HepG2 (cell line): ENCODE measurements around the gene RMDN2. TPM values are rescaled to one million over a fixed set of nuclear protein-coding genes. Genes with fewer than 3 reads are reported as not detected.

Source experiments
- ATAC-seq: fragments of 200-7000 bp; cut with Tn5 transposase; 3 replicates; pipeline ENCODE4 v1.9.1; 2020; ENCODE audit warnings: mild to moderate bottlenecking, moderate library complexity
- BruUV-seq: library from RNA; stranded (reverse); fragments of 400-500 nt; replicated peaks from 2 replicates; lab custom pipeline; 2021; lab: Mats Ljungman, UMichigan
- CTCF ChIA-PET: fragments of 300-600 bp; formaldehyde crosslinking; extraction: SDS; loops from one replicate; lab custom pipeline; 2021; ENCODE audit warnings: low total read pairs, inconsistent platforms, low intra/inter-chr PET ratio; lab: Yijun Ruan, JAX
- POLR2A ChIA-PET: fragments of 350-600 bp; sonication (Branson Sonifier 250); formaldehyde crosslinking; loops from one replicate; lab custom pipeline; 2020; ENCODE audit warnings: antibody characterized with exemption, inconsistent platforms; lab: Yijun Ruan, JAX
- DNase-seq: peaks from one replicate; pipeline ENCODE4 v3.0.0-alpha.2; 2015; ENCODE audit warnings: low spot score
- FAIRE-seq: peaks from 3 replicates; lab custom pipeline; 2011; peaks lifted over from hg19 to GRCh38; lab: Jason Lieb, UNC
- H2AFZ ChIP-seq: one replicate; pipeline ENCODE4 v1.6.1; 2011; ENCODE audit warnings: low read length, inconsistent platforms
- H3K27ac ChIP-seq: fragments of 300-600 bp; 3 replicates; pipeline ENCODE4 v1.8.0; 2011; ENCODE audit warnings: mixed run types, mild to moderate bottlenecking, mixed read lengths, low read length, inconsistent platforms; ENCODE audit not compliant: insufficient read depth; ENCODE audit errors: extremely low read length
- H3K27me3 ChIP-seq, 2 experiments: fragments of 200-600 bp in 1 of 2; 2 replicates in 1 of 2; 3 replicates in 1 of 2; pipeline versions ENCODE4 v1.6.0 to v1.8.0; 2011; ENCODE audit warnings: low read length in 2 of 2, mild to moderate bottlenecking in 2 of 2, moderate library complexity in 2 of 2, inconsistent platforms in 1 of 2; ENCODE audit not compliant: insufficient read depth in 2 of 2, control insufficient read depth in 1 of 2
- H3K36me3 ChIP-seq, 2 experiments: fragments of 200-600 bp in 1 of 2; replicated peaks in 1 of 2; 2 replicates in 1 of 2; 3 replicates in 1 of 2; pipeline versions ENCODE4 v1.5.1 to v1.8.0; 2011; ENCODE audit warnings: low read length in 2 of 2, inconsistent platforms in 1 of 2; ENCODE audit not compliant: insufficient read depth in 2 of 2, control insufficient read depth in 1 of 2
- H3K4me1 ChIP-seq: 2 replicates; pipeline ENCODE4 v1.5.1; 2012; ENCODE audit warnings: low read length, inconsistent platforms; ENCODE audit not compliant: insufficient read depth
- H3K4me2 ChIP-seq: 2 replicates; pipeline ENCODE4 v1.6.0; 2011; ENCODE audit warnings: low read depth, low read length, inconsistent platforms
- H3K4me3 ChIP-seq, 3 experiments: fragments of 200-600 bp in 1 of 3; sonication (generic), shearing (Covaris generic) in 1 of 3; replicated peaks in 1 of 3; 2 replicates each; pipeline ENCODE4 v1.5.1; 2011 to 2016; ENCODE audit warnings: low read length in 3 of 3, inconsistent platforms in 2 of 3, low read depth in 2 of 3, mild to moderate bottlenecking in 2 of 3, control low read depth in 1 of 3, mixed read lengths in 1 of 3; ENCODE audit not compliant: insufficient read depth in 1 of 3
- H3K79me2 ChIP-seq: one replicate; pipeline ENCODE4 v1.6.1; 2011; ENCODE audit warnings: low read length, inconsistent platforms; ENCODE audit not compliant: insufficient read depth
- H3K9ac ChIP-seq: 2 replicates; pipeline ENCODE4 v1.6.0; 2011; ENCODE audit warnings: mild to moderate bottlenecking, low read depth, low read length, inconsistent platforms; ENCODE audit not compliant: insufficient read depth
- H3K9me3 ChIP-seq: 2 replicates; pipeline ENCODE4 v1.5.1; 2012; ENCODE audit warnings: mild to moderate bottlenecking, low read length
- H4K20me1 ChIP-seq: 2 replicates; pipeline ENCODE4 v1.6.0; 2011; ENCODE audit warnings: inconsistent platforms, mild to moderate bottlenecking, low read length, moderate library complexity; ENCODE audit not compliant: insufficient read depth
- FLYWCH1 ChIP-seq: sonication (generic); formaldehyde crosslinking; IDR thresholded peaks from 2 replicates; pipeline ENCODE4 v1.8.1; 2023; ENCODE audit warnings: mild to moderate bottlenecking, missing genetic modification reagents
- GABPB1 ChIP-seq: IDR thresholded peaks from 2 replicates; pipeline ENCODE4 v1.6.1; 2016; ENCODE audit warnings: mild to moderate bottlenecking, missing genetic modification reagents, moderate library complexity, missing compliant biosample characterization
- GATAD1 ChIP-seq: IDR thresholded peaks from 2 replicates; pipeline ENCODE4 v1.6.1; 2016; ENCODE audit warnings: missing genetic modification reagents, missing compliant biosample characterization
- GZF1 ChIP-seq: sonication (generic); formaldehyde crosslinking; IDR thresholded peaks from 2 replicates; pipeline ENCODE4 v1.5.1; 2020; ENCODE audit warnings: mild to moderate bottlenecking, missing genetic modification reagents
- IRF9 ChIP-seq: sonication (generic); formaldehyde crosslinking; IDR thresholded peaks from 2 replicates; pipeline ENCODE4 v1.8.0; 2022; ENCODE audit warnings: missing genetic modification reagents, mild to moderate bottlenecking, borderline replicate concordance
- RNF2 ChIP-seq: fragments of 450-650 bp; conservative IDR thresholded peaks from 2 replicates; pipeline ENCODE4 v1.6.1; 2016; ENCODE audit warnings: low read depth
- RORA ChIP-seq: sonication (generic); formaldehyde crosslinking; IDR thresholded peaks from 2 replicates; pipeline ENCODE4 v1.5.0; 2020; ENCODE audit warnings: mild to moderate bottlenecking, missing genetic modification reagents, moderate library complexity
- SMC3 ChIP-seq: IDR thresholded peaks from 2 replicates; pipeline ENCODE4 v1.6.1; 2011; ENCODE audit warnings: low read length, improper control_type of control experiment
- TRIM22 ChIP-seq: fragments of 450-650 bp; IDR thresholded peaks from 2 replicates; pipeline ENCODE4 v1.6.1; 2017
- U2AF2 ChIP-seq: fragments of 200-400 bp; formaldehyde crosslinking; IDR thresholded peaks from 2 replicates; pipeline ENCODE4 v1.6.1; 2017; ENCODE audit warnings: low read depth, mild to moderate bottlenecking, low read length
- ZBTB3 ChIP-seq: sonication (generic); formaldehyde crosslinking; IDR thresholded peaks from 2 replicates; pipeline ENCODE4 v1.4.0; 2020; ENCODE audit warnings: low read depth, mild to moderate bottlenecking, moderate library complexity, missing genetic modification reagents, borderline replicate concordance
- ZNF326 ChIP-seq: sonication (generic); formaldehyde crosslinking; IDR thresholded peaks from 2 replicates; pipeline ENCODE4 v1.4.0; 2020; ENCODE audit warnings: missing genetic modification reagents, borderline replicate concordance
- ZNF34 ChIP-seq: sonication (generic); formaldehyde crosslinking; IDR thresholded peaks from 2 replicates; pipeline ENCODE4 v1.4.0; 2020; ENCODE audit warnings: mild to moderate bottlenecking, missing genetic modification reagents, borderline replicate concordance
- ZNF451 ChIP-seq: sonication (generic); formaldehyde crosslinking; IDR thresholded peaks from 2 replicates; pipeline ENCODE4 v1.5.0; 2020; ENCODE audit warnings: mild to moderate bottlenecking, missing genetic modification reagents
- ZNF501 ChIP-seq: sonication (generic); formaldehyde crosslinking; IDR thresholded peaks from 2 replicates; pipeline ENCODE4 v1.5.1; 2020; ENCODE audit warnings: mild to moderate bottlenecking, moderate library complexity, missing genetic modification reagents
- ZNF580 ChIP-seq: IDR thresholded peaks from 2 replicates; pipeline ENCODE4 v1.6.1; 2016; ENCODE audit warnings: low read depth, borderline replicate concordance
- WGBS: methylation state at CpG from one replicate; pipeline ENCODE4 v1.1.6; 2017; ENCODE audit warnings: low lambda C conversion rate; 5-methylcytosine and 5-hydroxymethylcytosine counted together
- in situ Hi-C: cut with HindIII; loops from 2 replicates; pipeline ENCODE4 v1.10.0; 2017; ENCODE audit warnings: low pct_unique_long_range_greater_than_20kb; ENCODE audit not compliant: extremely low pct_ligation_motif_present
- intact Hi-C: fragments of 100-400 bp; cut with micrococcal nuclease; formaldehyde crosslinking; loops from one replicate; pipeline ENCODE4 v1.10.0; 2022; ENCODE audit not compliant: unreplicated experiment
- polyA plus RNA-seq, 8 experiments: library from polyadenylated mRNA; depleted of rRNA in 3 of 8; stranded (reverse) in 7 of 8; unstranded in 1 of 8; fragments of >200 nt; fragmentation: Illumina TruSeq in 4 of 8; extraction: Trizol in 4 of 8; gene quantifications; 2 replicates each; pipeline versions ENCODE4 v1.2.1 to v1.2.3, GENCODE V29; 2011 to 2016; ENCODE audit warnings: low read depth in 4 of 8, missing spikeins in 1 of 8, mixed read lengths in 1 of 8; ENCODE audit not compliant: insufficient read depth in 1 of 8
- total RNA-seq, 5 experiments: library from RNA; depleted of rRNA; stranded (reverse); fragments of >200 nt; fragmentation: Illumina TruSeq; extraction: Trizol; gene quantifications; 2 replicates each; pipeline ENCODE4 v1.2.3, GENCODE V29; 2016; ENCODE audit warnings: low read depth in 1 of 5
- TF ChIP-seq, protein P1 (sequence below): sonication (generic); formaldehyde crosslinking; IDR thresholded peaks from 2 replicates; pipeline ENCODE4 v1.4.0; 2020; ENCODE audit warnings: missing genetic modification reagents, mild to moderate bottlenecking, borderline replicate concordance

RMDN2 gene
- total and polyA plus RNA-seq, 2 of the 13 experiments (the other 11 are each of a cell fraction or from before 2014, with no cell fraction given): 2.3 to 8.9 TPM

- Histone ChIP-seq H3K27ac (no peak overlapping the region), H3K4me2 (no peak overlapping the region), H3K79me2 (no peaks in the 10 kb centered on the region), H2AFZ (no peak overlapping the region), H3K4me3 (no peak overlapping the region), H3K27me3 (no peaks in the 10 kb centered on the region; a peak in 2 of 5 replicates), H3K9ac (no peak overlapping the region), H3K4me1 (peaks cover 12% of the 10 kb centered on the region; the same call in 1 of the 2 replicates), H3K36me3 (no peaks in the 10 kb centered on the region), H3K9me3 (no peaks in the 10 kb centered on the region), H4K20me1 (no peaks in the 10 kb centered on the region)
- FAIRE-seq (no peak), DNase-seq (no peak), ATAC-seq (no peak)
- CTCF ChIA-PET: interaction anchor here (1.4 kb wide), 1 partner anchor 220 kb away, joined by 4 read pairs; no protein-coding TSS in a partner anchor
- TF ChIP-seq TRIM22 (no peak), ZNF451 (CRISPR knock-in tag) (no peak), ZBTB3 (CRISPR knock-in tag) (no peak), ZNF501 (CRISPR knock-in tag) (no peak), IRF9 (CRISPR knock-in tag) (no peak), FLYWCH1 (CRISPR knock-in tag) (no peak), GZF1 (CRISPR knock-in tag) (no peak), U2AF2 (no peak), RORA (no peak), GABPB1 (CRISPR knock-in tag) (no peak), SMC3 (no peak), ZNF580 (CRISPR knock-in tag) (no peak), RNF2 (no peak), ZNF34 (no peak), ZNF326 (no peak), GATAD1 (CRISPR knock-in tag) (no peak)
- TF ChIP-seq, protein P1, sequence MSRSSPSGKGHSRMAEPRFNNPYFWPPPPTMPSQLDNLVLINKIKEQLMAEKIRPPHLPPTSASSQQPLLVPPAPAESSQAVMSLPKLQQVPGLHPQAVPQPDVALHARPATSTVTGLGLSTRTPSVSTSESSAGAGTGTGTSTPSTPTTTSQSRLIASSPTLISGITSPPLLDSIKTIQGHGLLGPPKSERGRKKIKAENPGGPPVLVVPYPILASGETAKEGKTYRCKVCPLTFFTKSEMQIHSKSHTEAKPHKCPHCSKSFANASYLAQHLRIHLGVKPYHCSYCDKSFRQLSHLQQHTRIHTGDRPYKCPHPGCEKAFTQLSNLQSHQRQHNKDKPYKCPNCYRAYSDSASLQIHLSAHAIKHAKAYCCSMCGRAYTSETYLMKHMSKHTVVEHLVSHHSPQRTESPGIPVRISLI (CRISPR knock-in tag): no peak
- in situ Hi-C loops: loop anchor here (5.0 to 25.0 kb wide), 4 partner anchors 222 to 1108 kb away; partner anchors contain the start of gene EIF2AK2
- BruUV-seq: no TSS peak
- intact Hi-C loops: loop anchor here (2.0 kb wide), 1 partner anchor 30 kb away; the partner anchor contains the start of gene RMDN2
- POLR2A ChIA-PET: interaction anchor here (1.2 to 1.6 kb wide), 2 partner anchors 28 to 30 kb away, joined by 3 to 4 read pairs; partner anchors contain the start of gene RMDN2
- WGBS: 19% methylated on average over 3 of the region's 3 CpGs
Observed at GRCh38 chr2:37895140-37895539, 29.9 kb upstream of the RMDN2 start.
